ENCODE measurements around the gene CTPS2.

Gene CTPS2

DNA sequence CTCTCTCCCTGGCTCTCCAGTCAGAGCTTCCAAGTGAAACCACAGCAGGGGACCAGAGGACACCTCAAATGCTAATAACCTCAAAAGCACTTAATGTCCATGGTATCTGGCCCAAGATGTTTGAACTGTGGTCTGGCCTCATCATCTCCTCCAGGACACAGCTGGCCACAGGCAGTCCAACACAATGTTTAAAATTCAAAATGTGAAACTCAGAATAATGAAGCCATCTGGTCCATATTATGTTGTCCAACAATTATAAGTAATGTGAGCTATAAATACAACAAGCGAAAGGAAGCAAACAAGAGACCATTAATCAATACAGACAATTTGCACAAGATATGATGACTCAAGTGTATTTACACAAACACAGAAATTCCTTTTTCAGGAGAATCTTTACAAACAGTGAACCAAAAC is 153.3 kb downstream of the CTPS2 start:
- no peak for DNase-seq (ENCODE audit: low read depth)

GRCh38 chrX:16558489-16558888 is 154.0 kb downstream of the CTPS2 start:
- DNase-seq (ENCODE audit: low read depth): no peak

GRCh38 chrX:16552546-16552945 is 159.9 kb downstream of the CTPS2 start:
- DNase-seq (ENCODE audit: low read depth): peak; percentile 53

DNA sequence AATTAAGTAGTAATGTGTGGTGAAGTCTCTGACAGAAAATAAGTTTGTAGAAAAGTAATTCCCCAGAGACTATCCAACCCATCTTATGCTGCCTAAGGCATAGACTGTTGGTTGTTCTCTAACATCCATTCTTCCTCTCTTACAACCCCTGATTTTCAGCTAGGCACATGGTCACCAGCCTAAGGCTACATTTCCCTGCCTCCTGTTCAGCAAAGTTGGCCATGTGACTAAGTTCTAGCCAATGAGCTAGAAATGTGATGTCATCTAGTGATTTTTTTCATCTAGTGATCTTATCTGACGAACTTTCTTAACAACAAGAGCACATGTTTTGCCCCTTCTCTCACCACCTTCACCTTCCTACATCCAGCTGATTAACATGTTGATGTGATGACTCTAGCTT is 164.8 kb downstream of the CTPS2 start:
- no peak for DNase-seq (ENCODE audit: low read depth)

DNA sequence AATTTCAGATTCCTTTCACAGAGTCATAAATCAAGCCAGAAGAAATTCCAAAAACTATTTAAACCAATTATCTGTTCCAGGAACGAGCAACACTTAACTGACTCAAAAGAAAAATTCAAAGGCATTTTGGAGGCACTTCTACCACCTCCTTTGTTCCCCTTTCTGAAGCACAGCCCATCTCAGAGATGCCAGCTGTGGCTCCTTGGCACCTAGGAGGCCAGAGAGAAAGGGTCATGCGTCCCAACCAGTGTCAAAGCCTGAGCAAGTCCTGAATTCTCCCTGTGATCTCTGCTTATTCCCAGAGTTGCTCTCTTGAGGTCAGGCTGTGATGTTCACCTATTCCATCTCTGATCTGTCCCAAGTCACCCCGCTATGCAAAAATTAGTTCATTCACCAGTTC is 167.5 kb downstream of the CTPS2 start:
- DNase-seq (ENCODE audit: low read depth): no peak
